Stimulated activated CD4-positive, alpha-beta T cell treated with anti-CD3 and anti-CD28 coated beads, TNF-alpha, amount 100 ng/mL, for 4 hours (primary cell): ENCODE measurements around the gene DNAJC4.

ENCODE experiments used
- DNase-seq, 3 experiments: peaks; one replicate each; pipeline ENCODE4 v3.0.0-alpha.2; 2020; ENCODE audit warnings: low read depth in 3 of 3

DNAJC4 gene

GRCh38 chr11:64276653-64277431 lies 46.5 kb downstream of the DNAJC4 start:
- DNase-seq, result no peak

GRCh38 chr11:64278576-64279190 lies 48.3 kb downstream of the DNAJC4 start:
- DNase-seq, result no peak

GRCh38 chr11:64281957-64282770 lies 51.8 kb downstream of the DNAJC4 start:
- DNase-seq, result no peak

GRCh38 chr11:64283092-64283491 lies 52.7 kb downstream of the DNAJC4 start:
- no peak for DNase-seq
